ENCODE data around the gene DUSP1. TPM values are rescaled to one million over a fixed set of nuclear protein-coding genes. Genes with fewer than 3 reads are reported as not detected.

Gene DUSP1
- total and polyA plus RNA-seq, 7 donors: 99.9 to 1,033 (median 449) TPM

GRCh38 chr5:172802567-172803176 is 31.7 kb upstream of the DUSP1 start:
- intact Hi-C loops (cut with DNase I): no loop called here
- Histone ChIP-seq H3K9me3 (no peaks in the 10 kb centered on the region), H3K27ac (peak overlapping the region in 1 of 4 donors; percentile 19), H3K36me3 (no peaks in the 10 kb centered on the region), H3K27me3 (no peaks in the 10 kb centered on the region), H3K4me1 (peaks cover 0 to 34% (median 2%) of the 10 kb centered on the region in 4 donors), H3K4me3 (no peak overlapping the region)
- no peak for DNase-seq
- 93 to 95% methylated on average over 4 of the region's 4 CpGs for WGBS, 2 donors
- TF ChIP-seq POLR2A (IDR thresholded peaks at IDR 0.05): no peak
- TF ChIP-seq POLR2AphosphoS5 (IDR thresholded peaks at IDR 0.05): no peak
- no peak for TF ChIP-seq CTCF (IDR thresholded peaks at IDR 0.05)
- no peak for TF ChIP-seq EP300 (IDR thresholded peaks at IDR 0.05)

- TF ChIP-seq EP300 (IDR thresholded peaks at IDR 0.05) (no peak), POLR2AphosphoS5 (IDR thresholded peaks at IDR 0.05) (no peak), CTCF (IDR thresholded peaks at IDR 0.05) (no peak), POLR2A (IDR thresholded peaks at IDR 0.05) (no peak)
- WGBS, 2 donors: 94 to 97% methylated on average over 2 of the region's 2 CpGs
- H3K36me3 ChIP-seq: no peaks in the 10 kb centered on the region
- H3K27me3 ChIP-seq: no peaks in the 10 kb centered on the region
- intact Hi-C loops (cut with DNase I): no loop called here
- DNase-seq: no peak
- peaks cover 0 to 35% (median 2%) of the 10 kb centered on the region in 4 donors for H3K4me1 ChIP-seq
- no peaks in the 10 kb centered on the region for H3K9me3 ChIP-seq
- H3K27ac ChIP-seq: peak overlapping the region in 1 of 4 donors; percentile 87
- H3K4me3 ChIP-seq: no peak overlapping the region
These were observed 31.1 kb upstream of the DUSP1 start for GRCh38 chr5:172802112-172802511.

GRCh38 chr5:172801179-172801671 is 30.2 kb upstream of the DUSP1 start:
- 78 to 89% methylated on average over 4 of the region's 4 CpGs for WGBS, 2 donors
- TF ChIP-seq POLR2A (IDR thresholded peaks at IDR 0.05): no peak
- TF ChIP-seq POLR2AphosphoS5 (IDR thresholded peaks at IDR 0.05): peak in 1 of 4 donors; percentile 47
- DNase-seq: no peak
- Histone ChIP-seq H3K27me3 (no peaks in the 10 kb centered on the region), H3K9me3 (no peaks in the 10 kb centered on the region), H3K27ac (peak overlapping the region in 3 of 4 donors; percentile 47 to 87 (median 49)), H3K36me3 (no peaks in the 10 kb centered on the region), H3K4me3 (no peak overlapping the region), H3K4me1 (peaks cover 0 to 33% (median 2%) of the 10 kb centered on the region in 4 donors)
- intact Hi-C loops (cut with DNase I): no loop called here

- no peak overlapping the region for H3K4me3 ChIP-seq
- H3K27me3 ChIP-seq: no peaks in the 10 kb centered on the region
- H3K27ac ChIP-seq: peak overlapping the region; percentile 19 to 87 (median 60)
- WGBS, 2 donors: 85 to 86% methylated on average over 16 of the region's 16 CpGs
- H3K9me3 ChIP-seq: no peaks in the 10 kb centered on the region
- intact Hi-C loops (cut with DNase I): no loop called here
- H3K4me1 ChIP-seq: peaks cover 0 to 44% (median 11%) of the 10 kb centered on the region in 4 donors
- H3K36me3 ChIP-seq: no peaks in the 10 kb centered on the region
- TF ChIP-seq POLR2A (IDR thresholded peaks at IDR 0.05) (no peak), EP300 (IDR thresholded peaks at IDR 0.05) (peak in 1 of 4 donors; percentile 17), POLR2AphosphoS5 (IDR thresholded peaks at IDR 0.05) (peak in 1 of 4 donors; percentile 66), CTCF (IDR thresholded peaks at IDR 0.05) (no peak)
- peak; percentile 84 for DNase-seq
These were observed 29.1 kb upstream of the DUSP1 start for GRCh38 chr5:172800088-172800551.

GRCh38 chr5:172799416-172799815 is 28.4 kb upstream of the DUSP1 start:
- no peak for DNase-seq
- Histone ChIP-seq H3K9me3 (no peaks in the 10 kb centered on the region), H3K4me1 (peaks cover 0 to 51% (median 18%) of the 10 kb centered on the region in 4 donors), H3K36me3 (no peaks in the 10 kb centered on the region), H3K27ac (peak overlapping the region; percentile 19 to 87 (median 60)), H3K4me3 (no peak overlapping the region), H3K27me3 (no peaks in the 10 kb centered on the region)
- intact Hi-C loops (cut with DNase I): no loop called here
- TF ChIP-seq POLR2A (IDR thresholded peaks at IDR 0.05) (no peak), POLR2AphosphoS5 (IDR thresholded peaks at IDR 0.05) (no peak), CTCF (IDR thresholded peaks at IDR 0.05) (no peak), EP300 (IDR thresholded peaks at IDR 0.05) (no peak)
- WGBS, 2 donors: 84 to 95% methylated on average over 6 of the region's 6 CpGs
